ENCODE measurements around the gene GPR39.

GRCh38 chr2:132387126-132387525, 29.5 kb upstream of the GPR39 start:
- TF ChIP-seq, protein P1, sequence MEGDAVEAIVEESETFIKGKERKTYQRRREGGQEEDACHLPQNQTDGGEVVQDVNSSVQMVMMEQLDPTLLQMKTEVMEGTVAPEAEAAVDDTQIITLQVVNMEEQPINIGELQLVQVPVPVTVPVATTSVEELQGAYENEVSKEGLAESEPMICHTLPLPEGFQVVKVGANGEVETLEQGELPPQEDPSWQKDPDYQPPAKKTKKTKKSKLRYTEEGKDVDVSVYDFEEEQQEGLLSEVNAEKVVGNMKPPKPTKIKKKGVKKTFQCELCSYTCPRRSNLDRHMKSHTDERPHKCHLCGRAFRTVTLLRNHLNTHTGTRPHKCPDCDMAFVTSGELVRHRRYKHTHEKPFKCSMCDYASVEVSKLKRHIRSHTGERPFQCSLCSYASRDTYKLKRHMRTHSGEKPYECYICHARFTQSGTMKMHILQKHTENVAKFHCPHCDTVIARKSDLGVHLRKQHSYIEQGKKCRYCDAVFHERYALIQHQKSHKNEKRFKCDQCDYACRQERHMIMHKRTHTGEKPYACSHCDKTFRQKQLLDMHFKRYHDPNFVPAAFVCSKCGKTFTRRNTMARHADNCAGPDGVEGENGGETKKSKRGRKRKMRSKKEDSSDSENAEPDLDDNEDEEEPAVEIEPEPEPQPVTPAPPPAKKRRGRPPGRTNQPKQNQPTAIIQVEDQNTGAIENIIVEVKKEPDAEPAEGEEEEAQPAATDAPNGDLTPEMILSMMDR (IDR thresholded peaks at IDR 0.05) = no peak
- TF ChIP-seq POLR2A (IDR thresholded peaks at IDR 0.05) = no peak

Data from Peyer's patch (tissue), 4 donors.